ENCODE data around the gene PROSER1. TPM values are rescaled to one million over a fixed set of nuclear protein-coding genes. Genes with fewer than 3 reads are reported as not detected.

Gene PROSER1
- total RNA-seq, result 10 to 100 TPM; 49.9 to 53.9 TPM

GRCh38 chr13:39037880-39038568 is at the start of gene PROSER1, which contains the start of gene NHLRC3:
TSS of gene PROSER1 (minus strand) at chr13:39038089. CDS start at chr13:39037242, 847 bp downstream.
TSS of gene NHLRC3 (plus strand) at chr13:39038456. CDS start at chr13:39038640, 184 bp downstream.

GRCh38 chr13:38990693-38991092 is 47.2 kb downstream of the PROSER1 start, which contains the start of gene STOML3:
TSS of gene STOML3 (minus strand) at chr13:38990831. CDS start at chr13:38990721, 110 bp downstream.

Other genes starting within 250 kb of the PROSER1 start
- gene STOML3, start 47.3 kb downstream of the PROSER1 start, total RNA-seq, result not detected
- gene NHLRC3, start 367 bp upstream of the PROSER1 start, total RNA-seq, result 10 to 100 TPM; 19.1 to 22.6 TPM

Data from activated naive CD4-positive, alpha-beta T cell treated with anti-CD3 and anti-CD28 coated beads, Interleukin-2, amount 10 ng/mL, durations not matched to agents 5 hours and 36 hours (primary cell).